Measurements from ENCODE around the gene RAB31.

GRCh38 chr18:9901377-9901776 lies 193.3 kb downstream of the RAB31 start:
- TF ChIP-seq CTCF (IDR thresholded peaks at IDR 0.05) (no peak), POLR2A (IDR thresholded peaks at IDR 0.05) (no peak)
